SK-N-SH (cell line): Measurements from ENCODE around the gene TENT4A. TPM values are rescaled to one million over a fixed set of nuclear protein-coding genes. Genes with fewer than 3 reads are reported as not detected.

Experiments
- CTCF ChIA-PET: fragments of 300-600, 350-600 bp; formaldehyde crosslinking; extraction: SDS; loops from one replicate; lab custom pipeline; 2021; lab: Yijun Ruan, JAX
- POLR2A ChIA-PET: fragments of 350-600 bp; sonication (Branson Sonifier 250); formaldehyde crosslinking; extraction: SDS; loops from one replicate; lab custom pipeline; 2020; ENCODE audit warnings: antibody characterized with exemption, inconsistent platforms; lab: Yijun Ruan, JAX
- DNase-seq: peaks from one replicate; pipeline ENCODE4 v3.0.0; 2012
- H2AFZ ChIP-seq: fragments of 200-600 bp; sonication (generic); 2 replicates; pipeline ENCODE4 v1.8.1; 2016; ENCODE audit warnings: antibody characterized with exemption, mild to moderate bottlenecking, low read depth
- H3F3A ChIP-seq: fragments of 200-600 bp; sonication (generic); replicated peaks from 2 replicates; pipeline ENCODE3; 2016; ENCODE audit warnings: antibody characterized with exemption, mild to moderate bottlenecking; ENCODE audit not compliant: insufficient read depth
- H3K27ac ChIP-seq, 2 experiments: fragments of 200-500 bp in 1 of 2; fragments of 200-600 bp in 1 of 2; sonication (Bioruptor generic) in 1 of 2; sonication (generic), shearing (Covaris generic) in 1 of 2; 2 replicates each; pipeline versions ENCODE4 v1.5.1 to v1.6.1; 2014 to 2016; ENCODE audit warnings: low read depth in 2 of 2, inconsistent platforms in 1 of 2, low read length in 1 of 2, mild to moderate bottlenecking in 1 of 2, mixed read lengths in 1 of 2
- H3K27me3 ChIP-seq: fragments of 200-600 bp; sonication (generic), shearing (Covaris generic); 2 replicates; pipeline ENCODE4 v1.6.1; 2016; ENCODE audit warnings: mixed run types; ENCODE audit not compliant: insufficient read depth
- H3K36me3 ChIP-seq, 2 experiments: fragments of 200-500 bp in 1 of 2; fragments of 200-600 bp in 1 of 2; sonication (Bioruptor generic) in 1 of 2; sonication (generic) in 1 of 2; replicated peaks in 1 of 2; 2 replicates each; pipeline versions ENCODE3 to v1.5.1; 2014 to 2016; ENCODE audit warnings: low read length in 1 of 2, mild to moderate bottlenecking in 1 of 2; ENCODE audit not compliant: insufficient read depth in 2 of 2, control insufficient read depth in 1 of 2
- H3K4me1 ChIP-seq, 2 experiments: fragments of 200-500 bp in 1 of 2; fragments of 200-600 bp in 1 of 2; sonication (Bioruptor generic) in 1 of 2; sonication (generic), shearing (Covaris generic) in 1 of 2; 2 replicates each; pipeline versions ENCODE4 v1.5.1 to v1.6.1; 2014 to 2016; ENCODE audit warnings: low read depth in 1 of 2, low read length in 1 of 2, mixed run types in 1 of 2; ENCODE audit not compliant: insufficient read depth in 2 of 2, control insufficient read depth in 1 of 2
- H3K4me2 ChIP-seq: fragments of 200-600 bp; sonication (generic), shearing (Covaris generic); 2 replicates; pipeline ENCODE4 v1.6.1; 2017; ENCODE audit warnings: mixed run types
- H3K4me3 ChIP-seq, 2 experiments: fragments of 200-500 bp in 1 of 2; fragments of 200-600 bp in 1 of 2; sonication (Bioruptor generic) in 1 of 2; sonication (generic), shearing (Covaris generic) in 1 of 2; 2 replicates each; pipeline versions ENCODE4 v1.5.1 to v1.8.1; 2014 to 2016; ENCODE audit warnings: low read depth in 2 of 2, inconsistent platforms in 1 of 2, low read length in 1 of 2, mild to moderate bottlenecking in 1 of 2, mixed read lengths in 1 of 2, moderate library complexity in 1 of 2
- H3K79me2 ChIP-seq: fragments of 200-600 bp; sonication (generic); 2 replicates; pipeline ENCODE4 v1.8.1; 2017; ENCODE audit warnings: mild to moderate bottlenecking; ENCODE audit not compliant: insufficient read depth
- H3K9ac ChIP-seq: fragments of 200-600 bp; sonication (generic); 2 replicates; pipeline ENCODE4 v1.6.1; 2017; ENCODE audit warnings: mixed run types
- H3K9me2 ChIP-seq: fragments of 200-600 bp; sonication (generic); 2 replicates; pipeline ENCODE4 v1.6.1; 2017; ENCODE audit warnings: mixed run types
- H3K9me3 ChIP-seq: fragments of 200-600 bp; sonication (generic); 2 replicates; pipeline ENCODE4 v1.6.1; 2017; ENCODE audit warnings: mixed run types, mild to moderate bottlenecking, moderate library complexity
- H4K20me1 ChIP-seq: fragments of 200-600 bp; sonication (generic); 2 replicates; pipeline ENCODE4 v1.6.1; 2017; ENCODE audit warnings: mild to moderate bottlenecking, mixed run types; ENCODE audit not compliant: insufficient read depth
- CTCF ChIP-seq: fragments of 200-600 bp; sonication (generic); IDR thresholded peaks from 2 replicates; pipeline ENCODE4 v1.6.1; 2017; ENCODE audit warnings: antibody characterized with exemption, mild to moderate bottlenecking, moderate library complexity
- EP300 ChIP-seq, 2 experiments: IDR thresholded peaks; 2 replicates each; pipeline versions ENCODE4 v1.4.0 to v1.6.1; 2012; ENCODE audit warnings: borderline replicate concordance in 1 of 2, low read depth in 1 of 2, low read length in 1 of 2
- FOSL2 ChIP-seq: IDR thresholded peaks from 2 replicates; pipeline ENCODE4 v1.4.0; 2012; ENCODE audit warnings: low read depth, mild to moderate bottlenecking, moderate library complexity, borderline replicate concordance
- GATA2 ChIP-seq: sonication (generic); formaldehyde crosslinking; IDR thresholded peaks from 2 replicates; pipeline ENCODE4 v1.5.0; 2020; ENCODE audit warnings: mild to moderate bottlenecking, missing genetic modification reagents
- IRF3 ChIP-seq: fragments of 150-350 bp; IDR thresholded peaks from 2 replicates; pipeline ENCODE4 v1.6.1; 2016; ENCODE audit warnings: mild to moderate bottlenecking, low read depth, low read length
- NFIC ChIP-seq: IDR thresholded peaks from 2 replicates; pipeline ENCODE4 v1.4.0; 2012; ENCODE audit warnings: borderline replicate concordance
- NRF1 ChIP-seq: IDR thresholded peaks from 2 replicates; pipeline ENCODE4 v1.6.1; 2012; ENCODE audit warnings: low read depth, mild to moderate bottlenecking, low read length
- RAD21 ChIP-seq: IDR thresholded peaks from 2 replicates; pipeline ENCODE4 v1.6.1; 2012; ENCODE audit warnings: mild to moderate bottlenecking, low read length
- REST ChIP-seq: IDR thresholded peaks from 2 replicates; pipeline ENCODE4 v1.6.1; 2012; ENCODE audit warnings: mild to moderate bottlenecking, low read depth, low read length, moderate library complexity
- RFX5 ChIP-seq: IDR thresholded peaks from 2 replicates; pipeline ENCODE4 v1.6.1; 2012; ENCODE audit warnings: mild to moderate bottlenecking, improper control_type of control experiment, low read length
- SIN3A ChIP-seq: IDR thresholded peaks from 2 replicates; pipeline ENCODE4 v1.6.1; 2012; ENCODE audit warnings: low read depth, mild to moderate bottlenecking, low read length, moderate library complexity, borderline replicate concordance
- SMC3 ChIP-seq: IDR thresholded peaks from 2 replicates; pipeline ENCODE4 v1.6.1; 2012; ENCODE audit warnings: low read depth, low read length, improper control_type of control experiment
- USF2 ChIP-seq: fragments of 150-350 bp; IDR thresholded peaks from 2 replicates; pipeline ENCODE4 v1.6.1; 2017; ENCODE audit warnings: antibody characterized with exemption, low read length, low read depth, borderline replicate concordance
- WGBS: methylation state at CpG from one replicate; pipeline ENCODE4 v1.1.6; 2017; ENCODE audit warnings: low lambda C conversion rate; 5-methylcytosine and 5-hydroxymethylcytosine counted together
- polyA plus RNA-seq, 3 experiments: library from polyadenylated mRNA; depleted of rRNA; stranded (reverse); fragments of >200 nt; gene quantifications; 2 replicates each; pipeline ENCODE4 v1.2.3, GENCODE V29; 2012

Gene TENT4A
- polyA plus RNA-seq, 1 of the 3 experiments (the other 2 are of a cell fraction) = 6.0 TPM

- POLR2A ChIA-PET = no interaction called here
- H3K4me2 ChIP-seq = no peak overlapping the region
- CTCF ChIA-PET = interaction anchor here (0.6 kb wide), 1 partner anchor 89 kb away, joined by 3 read pairs; no protein-coding TSS in a partner anchor
- H3K79me2 ChIP-seq = peaks cover 100% of the 10 kb centered on the region
- peaks cover 48 to 61% of the 10 kb centered on the region in 2 experiments for H3K4me1 ChIP-seq
- TF ChIP-seq FOSL2 (no peak), GATA2 (CRISPR knock-in tag) (no peak), RAD21 (no peak), IRF3 (no peak), SMC3 (no peak), SIN3A (no peak), USF2 (no peak), REST (no peak), NRF1 (no peak), NFIC (no peak), RFX5 (no peak), EP300 (IDR thresholded peaks at IDR 0.05; ENCODE audit: borderline replicate concordance in 1 of 2, low read depth in 1 of 2, low read length in 1 of 2) (no peak), CTCF (no peak)
- H3K36me3 ChIP-seq = peaks cover 4 to 12% of the 10 kb centered on the region in 2 experiments
- no peak overlapping the region for H3K9ac ChIP-seq
- no peaks in the 10 kb centered on the region for H3K9me3 ChIP-seq
- no peak overlapping the region for H2AFZ ChIP-seq
- no peaks in the 10 kb centered on the region for H3K9me2 ChIP-seq
- H3F3A ChIP-seq = no peaks in the 10 kb centered on the region
- H4K20me1 ChIP-seq = peaks cover 99% of the 10 kb centered on the region
- 96% methylated on average over 6 of the region's 6 CpGs for WGBS
- H3K4me3 ChIP-seq = no peak overlapping the region
- no peak for DNase-seq
- no peak overlapping the region for H3K27ac ChIP-seq
- no peaks in the 10 kb centered on the region for H3K27me3 ChIP-seq
These were observed 7.3 kb downstream of the TENT4A start for GRCh38 chr5:6720561-6720921.
